C1 segment of cervical spinal cord (tissue), 14 donors: Measurements from ENCODE around the gene C9orf153.
"Not testable (repeated sequence)": the region's sequence is repeated elsewhere in the genome, so short reads cannot be mapped to it uniquely, and the experiment has no call there.

Experiments used
- DNase-seq, 14 donors: peaks; one replicate each; lab custom pipeline; 2025; lab: John Stamatoyannopoulos, UW

Gene C9orf153

GRCh38 chr9:86193088-86193487 is 66.4 kb downstream of the C9orf153 start:
- no peak for DNase-seq

DNA sequence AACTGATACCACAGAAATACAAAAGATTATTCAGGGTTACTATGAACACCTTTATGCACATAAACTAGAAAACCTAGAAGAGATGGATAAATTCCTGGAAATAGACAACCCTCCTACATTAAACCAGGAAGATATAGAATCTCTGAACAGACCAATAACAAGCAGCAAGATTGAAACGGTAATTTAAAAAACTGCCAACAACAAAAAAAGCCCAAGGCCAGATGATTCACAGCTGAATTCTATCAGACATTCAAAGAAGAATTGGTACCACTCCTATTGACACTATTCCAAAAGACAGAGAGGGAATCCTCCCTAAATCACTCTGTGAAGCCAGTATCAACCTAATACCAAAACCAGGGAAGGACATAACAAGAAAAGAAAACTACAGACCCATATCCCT is 68.8 kb downstream of the C9orf153 start:
- not testable (repeated sequence) for DNase-seq

GRCh38 chr9:86187121-86187520 is 72.3 kb downstream of the C9orf153 start:
- no peak for DNase-seq

- no peak for DNase-seq
Measured at GRCh38 chr9:86186696-86187095, 72.8 kb downstream of the C9orf153 start.

- DNase-seq = peak in 3 of 14 donors; percentile 6 to 19 (median 17)
Measured at GRCh38 chr9:86185872-86186271, 73.6 kb downstream of the C9orf153 start.

DNA sequence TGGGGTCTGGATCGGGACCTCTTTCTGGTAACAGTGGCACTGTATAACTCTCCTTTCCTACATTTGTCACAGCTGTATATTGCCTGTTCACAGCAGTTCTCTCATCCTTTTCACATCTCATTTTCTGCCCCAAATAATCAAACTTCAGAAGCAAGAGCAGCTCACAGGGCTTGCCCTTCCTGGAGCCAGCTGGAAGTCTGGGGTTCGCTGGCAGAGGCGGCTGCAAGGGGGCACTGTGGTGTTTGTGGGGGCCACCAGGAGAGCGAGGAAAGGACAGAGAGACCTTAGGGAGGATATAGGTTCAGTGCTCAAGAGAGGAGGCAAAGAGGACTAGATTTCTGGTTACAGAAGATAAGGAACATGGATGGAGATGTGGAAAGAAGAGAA is 75.3 kb downstream of the C9orf153 start:
- DNase-seq = no peak

- DNase-seq = no peak
Measured at GRCh38 chr9:86183229-86184137, 76.0 kb downstream of the C9orf153 start.

GRCh38 chr9:86181379-86182315 is 77.8 kb downstream of the C9orf153 start:
- DNase-seq = no peak

GRCh38 chr9:86178503-86178902 is 81.0 kb downstream of the C9orf153 start:
- no peak for DNase-seq

GRCh38 chr9:86177995-86178394 is 81.5 kb downstream of the C9orf153 start:
- DNase-seq = no peak

GRCh38 chr9:86176468-86176867 is 83.0 kb downstream of the C9orf153 start:
- no peak for DNase-seq

- DNase-seq = no peak
Measured at GRCh38 chr9:86175743-86176456, 83.6 kb downstream of the C9orf153 start.

DNA sequence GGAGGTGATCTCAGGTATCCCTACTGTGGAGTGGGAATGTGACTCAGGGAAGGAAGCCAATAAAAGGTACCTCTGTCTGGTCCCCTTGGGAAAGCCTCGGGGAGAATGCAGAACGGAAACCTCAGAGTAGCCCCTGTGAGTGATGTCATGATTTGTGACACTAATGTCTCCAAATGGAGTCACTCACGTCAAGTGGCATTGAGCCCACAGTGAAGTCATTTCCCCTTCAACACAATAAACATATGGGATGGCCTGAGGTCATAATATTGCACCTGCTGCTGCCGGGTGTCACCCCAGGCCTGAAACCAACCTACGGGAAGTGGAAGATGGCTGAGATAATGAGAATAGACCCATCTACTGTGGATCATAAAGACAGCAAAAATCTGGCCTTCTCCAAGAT is 84.2 kb downstream of the C9orf153 start:
- no peak for DNase-seq
